Epithelial cell of esophagus (primary cell): ENCODE data around the gene ZNF19.
A peak's percentile ranks its signal among the peaks of the same experiment; 100 is the strongest.

ENCODE experiments used
- DNase-seq: peaks from one replicate; pipeline ENCODE4 v3.0.0; 2010; ENCODE audit warnings: low read depth
- H3K4me3 ChIP-seq: 2 replicates; pipeline ENCODE4 v1.5.1; 2011; ENCODE audit warnings: mild to moderate bottlenecking, low read length, control low read depth
- TF ChIP-seq, protein P1 (sequence below): IDR thresholded peaks from 2 replicates; pipeline ENCODE4 v1.5.1; 2011; ENCODE audit warnings: low read depth, mild to moderate bottlenecking, low read length, control low read depth, inconsistent platforms; ENCODE audit not compliant: insufficient read depth; ENCODE audit errors: missing control alignments

ZNF19 gene

DNA sequence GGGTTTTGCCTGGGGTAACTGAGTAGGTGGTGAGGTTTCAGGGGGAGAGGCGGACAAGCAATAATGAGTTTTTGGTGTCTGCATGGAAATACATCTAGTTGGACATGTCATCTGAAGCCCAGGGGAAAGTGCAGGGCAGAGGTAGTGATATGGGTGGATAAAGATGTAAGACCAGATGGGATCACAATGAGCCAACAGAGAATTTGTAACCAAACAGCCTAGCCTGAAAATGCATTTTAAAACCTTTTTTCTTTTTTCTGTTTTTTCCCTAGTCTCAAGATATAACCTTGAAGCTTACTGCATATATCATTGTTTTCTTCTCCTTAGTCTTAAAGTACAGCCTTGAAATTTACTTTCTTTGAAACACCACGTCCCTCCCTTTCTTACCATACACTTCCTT lies 3.7 kb upstream of the ZNF19 start:
- H3K4me3 ChIP-seq = no peak overlapping the region
- no peak for DNase-seq
- TF ChIP-seq, protein P1, sequence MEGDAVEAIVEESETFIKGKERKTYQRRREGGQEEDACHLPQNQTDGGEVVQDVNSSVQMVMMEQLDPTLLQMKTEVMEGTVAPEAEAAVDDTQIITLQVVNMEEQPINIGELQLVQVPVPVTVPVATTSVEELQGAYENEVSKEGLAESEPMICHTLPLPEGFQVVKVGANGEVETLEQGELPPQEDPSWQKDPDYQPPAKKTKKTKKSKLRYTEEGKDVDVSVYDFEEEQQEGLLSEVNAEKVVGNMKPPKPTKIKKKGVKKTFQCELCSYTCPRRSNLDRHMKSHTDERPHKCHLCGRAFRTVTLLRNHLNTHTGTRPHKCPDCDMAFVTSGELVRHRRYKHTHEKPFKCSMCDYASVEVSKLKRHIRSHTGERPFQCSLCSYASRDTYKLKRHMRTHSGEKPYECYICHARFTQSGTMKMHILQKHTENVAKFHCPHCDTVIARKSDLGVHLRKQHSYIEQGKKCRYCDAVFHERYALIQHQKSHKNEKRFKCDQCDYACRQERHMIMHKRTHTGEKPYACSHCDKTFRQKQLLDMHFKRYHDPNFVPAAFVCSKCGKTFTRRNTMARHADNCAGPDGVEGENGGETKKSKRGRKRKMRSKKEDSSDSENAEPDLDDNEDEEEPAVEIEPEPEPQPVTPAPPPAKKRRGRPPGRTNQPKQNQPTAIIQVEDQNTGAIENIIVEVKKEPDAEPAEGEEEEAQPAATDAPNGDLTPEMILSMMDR = no peak

DNA sequence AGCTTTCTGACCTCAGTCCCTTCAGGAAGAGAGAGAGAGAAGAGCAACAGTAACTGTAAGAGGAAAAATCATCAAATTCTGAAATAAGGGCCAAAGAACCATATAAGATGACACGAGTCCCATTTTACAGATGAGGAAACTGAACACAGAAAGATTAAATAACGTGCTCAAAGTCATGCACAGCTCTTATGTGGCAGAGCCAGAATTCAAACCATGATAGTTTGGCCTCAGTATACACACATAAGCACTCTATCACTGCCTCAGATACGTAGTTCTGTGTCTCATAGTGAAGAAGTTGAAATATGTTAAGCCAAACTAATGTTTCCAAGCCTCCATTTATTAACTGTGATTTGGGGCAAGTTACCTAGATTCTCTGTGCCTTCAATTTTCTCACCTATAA lies 1.9 kb upstream of the ZNF19 start:
- no peak for DNase-seq
- H3K4me3 ChIP-seq = no peak overlapping the region
- TF ChIP-seq, protein P1 = no peak

DNA sequence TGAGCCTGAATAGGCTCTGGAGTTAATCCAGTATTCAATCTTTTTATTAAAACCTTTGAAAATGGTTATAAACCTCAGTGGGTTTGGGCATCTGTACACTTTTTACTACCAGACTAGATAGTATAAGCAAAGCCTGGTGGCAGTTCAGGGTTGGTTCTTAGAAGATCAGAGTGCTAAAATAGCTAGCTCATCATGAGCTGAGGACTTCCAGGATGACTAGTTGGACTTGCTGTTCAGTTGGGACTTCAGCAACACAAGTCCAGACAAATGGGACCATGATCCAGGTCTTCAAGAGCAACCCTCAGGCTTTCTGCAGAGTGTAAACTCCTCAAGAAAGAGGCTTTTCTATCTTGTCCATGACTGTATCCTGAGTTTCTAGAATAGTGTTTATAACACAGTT lies 1.2 kb upstream of the ZNF19 start:
- no peak overlapping the region for H3K4me3 ChIP-seq
- no peak for DNase-seq
- TF ChIP-seq, protein P1 = no peak

DNA sequence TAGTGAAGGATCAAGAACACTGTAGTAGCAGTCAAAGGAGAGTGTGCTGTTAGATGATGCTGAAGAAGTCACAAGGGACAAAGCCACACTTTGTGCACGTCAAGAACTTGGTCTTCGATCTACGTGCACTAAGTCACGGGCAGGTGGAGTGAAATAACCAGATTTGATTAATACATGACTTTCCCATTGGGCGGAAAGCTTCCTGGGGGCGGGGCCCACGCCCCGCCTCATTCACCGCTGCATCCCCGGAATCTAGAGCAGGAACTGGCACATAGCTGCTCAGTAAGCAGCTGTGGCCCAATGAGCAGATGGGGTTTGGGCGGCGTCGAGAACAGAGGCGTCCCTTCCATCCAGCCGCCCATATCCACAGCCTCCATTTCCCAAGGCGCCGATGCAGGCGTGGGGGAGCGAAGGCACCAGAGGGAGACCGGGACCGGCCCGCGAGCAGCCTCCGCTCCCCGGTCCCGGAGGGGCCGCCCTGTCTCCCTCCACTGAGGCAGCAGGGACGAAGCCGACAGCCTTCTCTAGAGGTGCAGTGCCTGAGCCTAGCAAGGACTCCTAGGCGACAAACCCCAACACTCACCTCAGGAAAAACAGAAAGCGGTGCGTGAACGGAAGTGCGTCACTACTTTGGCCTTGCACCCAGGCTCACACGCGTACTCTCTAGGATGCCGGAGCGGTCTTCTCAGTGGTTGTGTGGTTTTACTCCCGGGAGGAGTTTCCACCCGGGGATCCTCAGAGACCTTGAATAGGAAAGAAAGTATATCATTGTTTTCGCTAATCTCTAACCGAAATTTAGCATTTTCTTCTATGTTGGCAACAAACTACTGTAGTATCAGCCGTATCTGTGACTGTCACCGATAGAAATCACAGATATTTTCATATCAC lies 4.9 kb downstream of the ZNF19 start:
- H3K4me3 ChIP-seq = peak overlapping the region; percentile 82
- TF ChIP-seq, protein P1 = no peak
- peak; percentile 93 for DNase-seq

DNA sequence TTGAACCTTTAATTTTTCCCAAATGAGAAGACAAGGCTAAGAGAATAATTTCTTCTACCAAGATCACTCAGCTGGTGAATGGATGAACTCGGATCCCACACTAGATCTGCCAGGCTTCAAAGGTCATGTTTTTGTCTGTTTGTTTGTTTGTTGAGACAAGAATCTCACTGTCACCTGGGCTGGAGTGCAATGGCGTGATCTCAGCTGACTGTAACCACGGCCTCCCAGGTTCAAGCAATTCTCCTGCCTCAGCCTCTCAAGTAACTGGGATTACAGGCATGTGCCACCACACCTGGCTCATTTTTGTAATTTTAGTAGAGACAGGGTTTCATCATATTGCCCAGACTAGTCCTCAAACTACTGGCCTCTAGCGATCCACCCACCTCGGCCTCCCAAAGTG lies 6.6 kb downstream of the ZNF19 start:
- no peak overlapping the region for H3K4me3 ChIP-seq
- TF ChIP-seq, protein P1 = no peak
- DNase-seq = no peak

DNA sequence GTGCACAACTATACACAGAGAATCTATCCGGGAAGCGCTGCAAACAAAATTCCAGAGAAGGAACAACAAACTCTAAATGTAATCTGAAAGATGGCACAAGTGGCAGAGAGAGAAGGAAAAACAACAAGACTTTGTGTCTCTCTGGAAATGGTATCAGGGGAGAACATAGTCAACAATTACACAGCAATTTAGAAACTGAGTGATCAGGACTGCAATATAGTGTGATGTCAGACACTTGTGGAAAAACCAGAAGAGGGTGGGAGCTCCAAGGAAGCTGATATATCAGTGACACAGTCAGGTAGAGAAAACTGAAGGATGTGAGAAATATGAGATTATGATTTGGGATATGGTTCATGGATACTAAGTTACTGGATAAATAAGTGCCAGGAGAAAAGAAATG lies 8.2 kb downstream of the ZNF19 start:
- no peak for DNase-seq
- TF ChIP-seq, protein P1 = no peak
- H3K4me3 ChIP-seq = no peak overlapping the region

DNA sequence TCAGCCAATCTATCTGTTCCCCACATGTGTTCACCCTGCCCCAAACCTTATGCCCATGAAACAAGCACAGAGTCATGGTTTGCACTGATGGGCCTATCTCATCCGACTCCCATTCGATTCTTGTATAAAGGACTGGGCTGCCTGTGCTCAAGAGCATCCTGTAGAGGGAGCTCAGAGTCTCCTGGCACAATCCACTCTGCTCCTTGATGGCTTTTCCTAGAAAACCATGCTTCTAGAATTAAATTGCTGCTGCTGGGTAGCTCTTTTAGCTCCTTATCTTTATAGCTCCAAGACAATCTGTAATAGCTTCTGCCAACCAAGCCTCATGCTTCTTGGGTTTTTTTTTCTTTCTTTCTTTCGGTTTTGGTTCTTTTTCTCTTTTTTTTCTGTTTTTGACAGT lies 9.7 kb downstream of the ZNF19 start:
- H3K4me3 ChIP-seq = no peak overlapping the region
- peak; percentile 49 for DNase-seq
- TF ChIP-seq, protein P1 = peak; percentile 68
